ENCODE measurements around the gene MKRN3.
"Not testable (repeated sequence)": the region's sequence is repeated elsewhere in the genome, so short reads cannot be mapped to it uniquely, and the experiment has no call there.

MKRN3 gene

DNA sequence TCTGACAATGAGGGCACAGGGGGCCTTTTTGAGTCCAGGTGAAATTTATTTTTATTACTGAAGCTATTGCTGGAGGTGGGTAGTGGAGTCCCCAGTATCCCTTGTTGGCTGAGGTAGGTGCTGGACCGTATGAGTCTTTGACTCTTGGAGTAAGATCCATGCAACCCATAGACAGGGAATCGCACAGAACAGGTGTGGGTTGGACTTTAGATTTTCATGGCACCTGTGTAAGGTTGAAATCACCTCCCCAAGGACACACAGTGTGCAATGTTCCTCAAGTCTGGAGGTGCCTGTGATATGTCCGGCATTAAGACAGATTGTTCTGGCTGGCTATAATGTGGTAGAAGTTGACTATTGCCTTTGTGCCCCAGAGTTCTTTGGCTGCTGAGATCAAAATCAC lies 23.5 kb downstream of the MKRN3 start:
- DNase-seq, result no peak

DNA sequence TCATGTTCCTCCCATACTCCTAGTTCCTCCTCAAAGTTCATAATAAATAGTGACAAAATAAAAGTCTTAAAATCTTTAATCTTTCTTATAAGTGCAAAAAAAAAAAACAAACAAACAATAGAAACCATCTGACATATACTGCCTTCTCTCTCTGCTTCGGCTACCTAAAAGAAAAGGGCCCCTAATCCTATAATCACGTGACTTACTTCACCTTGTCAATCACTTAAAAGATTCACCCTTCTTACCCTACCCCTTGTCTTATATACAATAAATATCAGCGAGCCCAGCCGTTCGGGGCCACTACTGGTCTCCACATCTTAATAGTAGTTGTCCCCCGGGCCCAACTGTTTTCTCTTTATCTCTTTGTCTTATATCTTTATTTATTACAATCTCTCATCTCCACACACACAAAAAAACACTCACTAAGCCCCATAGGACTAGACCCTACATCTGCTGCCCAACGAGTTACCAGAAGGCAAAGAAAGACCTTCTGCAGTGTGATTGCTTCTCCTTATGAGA lies 28.8 kb downstream of the MKRN3 start:
- DNase-seq, result no peak

- DNase-seq, result no peak
These were observed 29.9 kb downstream of the MKRN3 start for GRCh38 chr15:23595368-23595767.

DNA sequence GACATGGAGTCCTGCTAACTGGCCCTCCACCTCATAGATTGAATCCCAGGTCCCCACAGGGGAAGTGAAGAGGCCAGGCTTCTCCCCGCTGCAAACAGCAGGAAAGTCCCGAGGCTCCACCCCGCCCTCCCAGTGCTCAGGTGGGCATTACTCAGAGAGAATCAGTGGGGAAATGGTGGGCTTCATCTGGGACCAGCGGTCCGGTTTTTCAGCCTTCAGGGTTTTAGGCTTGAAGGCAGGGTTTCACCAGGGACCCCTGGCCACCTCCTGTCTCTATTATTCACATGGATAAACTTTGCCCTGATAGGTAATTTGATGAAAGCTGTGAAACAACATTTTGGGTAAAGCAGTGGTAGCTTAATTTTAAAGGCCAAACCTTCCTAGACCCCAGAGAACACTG lies 31.3 kb downstream of the MKRN3 start:
- no peak for DNase-seq

DNA sequence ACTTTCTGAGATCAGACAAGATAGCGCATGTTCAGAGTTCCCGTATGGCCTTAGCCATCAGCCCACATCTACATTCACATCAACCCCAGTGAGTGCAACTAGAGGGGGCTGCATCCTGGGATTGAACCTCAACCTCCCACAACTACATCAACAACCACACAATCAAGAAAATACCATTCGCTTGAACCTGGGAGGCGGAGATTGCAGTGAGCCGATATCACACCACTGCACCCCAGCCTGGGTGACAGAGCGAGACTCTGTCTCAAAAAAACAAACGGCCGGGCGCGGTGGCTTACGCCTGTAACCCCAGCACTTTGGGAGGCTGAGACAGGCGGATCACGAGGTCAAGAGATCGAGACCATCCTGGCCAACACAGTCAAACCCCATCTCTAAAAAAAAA lies 31.8 kb downstream of the MKRN3 start:
- DNase-seq, result not testable (repeated sequence)

DNA sequence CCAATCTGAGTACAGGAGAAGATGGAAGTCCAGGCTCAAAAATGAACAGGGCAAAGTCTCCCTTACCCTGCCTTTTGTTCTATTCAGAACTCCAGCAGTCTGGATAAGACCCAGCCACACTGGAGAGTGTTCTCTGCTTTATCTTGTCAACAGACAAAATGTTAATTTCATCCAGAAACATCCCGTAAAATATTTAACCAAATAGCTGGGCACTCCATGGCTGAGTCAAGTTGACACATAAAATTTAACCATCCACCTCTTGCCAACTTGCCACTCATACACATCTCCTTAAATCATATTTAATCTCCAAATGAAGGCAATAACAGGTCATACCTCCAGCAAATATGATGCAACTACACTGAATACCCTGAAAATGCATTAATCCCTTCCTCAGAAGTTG lies 33.6 kb downstream of the MKRN3 start:
- DNase-seq, result no peak

GRCh38 chr15:23602124-23602523 lies 36.6 kb downstream of the MKRN3 start:
- DNase-seq, result no peak

DNA sequence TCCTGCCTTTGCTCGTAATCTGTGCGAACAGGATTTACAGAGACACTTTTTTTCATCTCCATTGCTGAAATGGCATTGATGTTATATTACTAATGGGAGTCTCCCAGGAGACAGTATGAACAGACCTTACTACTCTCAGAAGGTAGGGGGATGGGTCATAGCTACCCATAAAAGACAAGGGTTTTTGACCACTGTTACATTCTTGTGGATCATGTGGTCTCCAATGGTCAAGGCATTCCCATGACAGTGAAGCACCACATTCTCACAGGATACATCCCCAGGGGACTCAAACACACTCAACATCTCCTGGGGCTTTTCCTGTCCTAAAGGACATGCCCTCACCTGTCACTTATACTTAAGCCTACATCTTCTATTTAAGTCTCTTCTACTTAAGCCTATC lies 40.8 kb downstream of the MKRN3 start:
- no peak for DNase-seq

DNA sequence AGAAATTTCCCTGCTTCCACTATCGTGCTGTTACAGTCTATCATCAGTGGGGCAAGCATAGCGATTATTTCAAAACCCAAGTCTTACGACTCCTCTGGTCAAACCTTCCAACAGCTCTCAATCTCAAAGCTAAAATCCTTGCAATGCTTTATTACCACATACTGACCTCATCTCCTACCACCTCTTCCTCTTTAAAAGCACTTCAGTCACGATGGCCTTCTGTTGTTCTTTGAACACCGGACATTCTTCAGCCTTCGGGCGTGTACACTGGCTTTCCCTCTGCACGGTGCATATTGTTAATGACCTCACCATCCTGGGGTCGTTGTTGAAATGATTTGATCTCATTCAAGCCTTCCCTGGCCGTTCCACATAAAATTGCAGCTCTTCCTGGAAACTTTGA lies 51.1 kb downstream of the MKRN3 start:
- DNase-seq, result no peak

Measured in activated CD4-positive, alpha-beta T cell treated with anti-CD3 and anti-CD28 coated beads, Interleukin-2, amount 50 U/mL, for 4 hours (primary cell).